ENCODE data around the gene CTSS.

CTSS gene

DNA sequence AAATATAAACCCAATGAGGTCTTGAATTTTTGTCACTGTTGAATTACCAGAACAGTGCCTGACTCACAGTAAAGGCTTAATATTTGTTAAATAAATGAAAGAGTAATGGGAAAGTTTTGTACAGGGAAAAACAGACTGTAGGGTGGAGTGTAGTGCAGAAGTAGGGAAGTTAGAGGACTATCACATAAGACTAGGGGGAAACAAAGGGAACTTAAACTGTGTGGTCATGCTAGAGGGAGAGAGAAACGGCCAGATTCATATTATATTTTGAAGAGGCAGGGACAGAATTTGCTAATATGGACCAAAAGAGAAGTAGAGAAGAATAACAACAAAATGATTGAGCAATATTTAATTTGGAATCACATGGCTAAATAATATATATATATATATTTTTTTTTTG, 27.6 kb upstream of the CTSS start:
- H3K4me3 ChIP-seq (ENCODE audit: low read depth, low read length) = no peak overlapping the region
- in situ Hi-C loops (cut with HindIII; ENCODE audit: low sequenced_read_pairs) = no loop called here
- TF ChIP-seq, protein P1, sequence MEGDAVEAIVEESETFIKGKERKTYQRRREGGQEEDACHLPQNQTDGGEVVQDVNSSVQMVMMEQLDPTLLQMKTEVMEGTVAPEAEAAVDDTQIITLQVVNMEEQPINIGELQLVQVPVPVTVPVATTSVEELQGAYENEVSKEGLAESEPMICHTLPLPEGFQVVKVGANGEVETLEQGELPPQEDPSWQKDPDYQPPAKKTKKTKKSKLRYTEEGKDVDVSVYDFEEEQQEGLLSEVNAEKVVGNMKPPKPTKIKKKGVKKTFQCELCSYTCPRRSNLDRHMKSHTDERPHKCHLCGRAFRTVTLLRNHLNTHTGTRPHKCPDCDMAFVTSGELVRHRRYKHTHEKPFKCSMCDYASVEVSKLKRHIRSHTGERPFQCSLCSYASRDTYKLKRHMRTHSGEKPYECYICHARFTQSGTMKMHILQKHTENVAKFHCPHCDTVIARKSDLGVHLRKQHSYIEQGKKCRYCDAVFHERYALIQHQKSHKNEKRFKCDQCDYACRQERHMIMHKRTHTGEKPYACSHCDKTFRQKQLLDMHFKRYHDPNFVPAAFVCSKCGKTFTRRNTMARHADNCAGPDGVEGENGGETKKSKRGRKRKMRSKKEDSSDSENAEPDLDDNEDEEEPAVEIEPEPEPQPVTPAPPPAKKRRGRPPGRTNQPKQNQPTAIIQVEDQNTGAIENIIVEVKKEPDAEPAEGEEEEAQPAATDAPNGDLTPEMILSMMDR (IDR thresholded peaks at IDR 0.05; ENCODE audit: low read depth, low read length, missing control alignments) = no peak
- no peak for DNase-seq (ENCODE audit: low read depth)

DNA sequence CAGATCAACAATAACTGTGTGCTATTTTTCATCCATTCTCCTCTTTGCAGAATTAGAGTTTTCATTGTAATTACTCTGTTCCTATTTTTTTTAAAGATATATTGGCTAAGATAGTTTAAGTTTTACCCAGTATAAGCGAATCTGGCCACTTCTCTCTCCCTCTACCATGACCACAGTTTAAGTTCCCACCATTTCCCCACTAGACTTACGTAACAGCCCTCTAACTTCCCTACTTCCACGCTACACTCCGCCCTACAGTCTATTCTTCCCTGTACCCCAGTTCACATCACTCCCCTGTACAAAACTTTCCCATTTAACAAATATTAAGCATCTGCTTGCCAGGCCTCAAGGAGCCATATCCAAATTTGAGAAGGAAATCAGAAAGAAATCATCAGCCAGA, 26.0 kb upstream of the CTSS start:
- TF ChIP-seq, protein P1 (IDR thresholded peaks at IDR 0.05; ENCODE audit: low read depth, low read length, missing control alignments) = no peak

DNA sequence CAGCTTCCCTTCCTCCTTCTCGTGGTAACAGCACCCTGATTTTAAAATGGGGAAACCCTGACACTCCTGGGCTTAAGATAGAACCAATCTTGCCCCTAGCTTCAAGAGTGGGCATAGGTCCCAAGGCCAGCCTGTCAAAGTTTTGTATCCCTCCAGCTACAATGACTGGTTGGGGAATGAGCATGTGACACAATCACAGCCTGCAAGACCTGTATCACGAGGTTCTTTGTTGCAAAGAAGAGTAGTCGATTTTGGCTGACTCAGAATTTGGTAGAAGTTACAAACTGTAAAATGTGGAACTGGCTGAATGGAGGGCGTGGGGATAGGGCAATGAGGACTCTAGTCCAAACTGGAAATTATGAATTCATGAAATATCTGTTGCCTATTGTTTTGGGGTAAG, 23.8 kb upstream of the CTSS start:
- no peak overlapping the region for H3K4me3 ChIP-seq (ENCODE audit: low read depth, low read length)
- DNase-seq (ENCODE audit: low read depth) = no peak
- in situ Hi-C loops (cut with HindIII; ENCODE audit: low sequenced_read_pairs) = no loop called here
- TF ChIP-seq, protein P1 (IDR thresholded peaks at IDR 0.05; ENCODE audit: low read depth, low read length, missing control alignments) = no peak

More for the DNA sequence above, 26.0 kb upstream of the CTSS start:
- H3K4me3 ChIP-seq (ENCODE audit: low read depth, low read length) = no peak overlapping the region
- DNase-seq (ENCODE audit: low read depth) = no peak
- in situ Hi-C loops (cut with HindIII; ENCODE audit: low sequenced_read_pairs) = no loop called here

DNA sequence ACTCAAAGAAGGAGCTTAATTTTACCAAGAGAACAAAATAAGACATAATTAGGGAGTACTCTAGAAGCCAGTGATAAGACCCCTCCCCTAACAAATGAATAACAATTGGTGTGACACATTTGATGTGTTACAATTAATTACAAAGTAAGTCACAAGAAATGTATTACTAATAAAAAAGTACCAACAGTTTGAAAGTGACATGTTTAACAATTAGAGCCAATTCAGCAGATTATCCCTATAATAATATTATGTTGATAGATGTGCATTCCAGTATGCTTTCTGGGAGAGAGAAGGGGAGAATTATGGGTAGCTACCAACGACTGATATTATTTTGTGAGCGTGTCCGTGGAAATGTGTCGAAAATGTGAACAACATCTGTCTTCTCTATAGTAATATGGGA, 23.4 kb upstream of the CTSS start:
- in situ Hi-C loops (cut with HindIII; ENCODE audit: low sequenced_read_pairs) = no loop called here
- DNase-seq (ENCODE audit: low read depth) = no peak
- TF ChIP-seq, protein P1 (IDR thresholded peaks at IDR 0.05; ENCODE audit: low read depth, low read length, missing control alignments) = no peak
- H3K4me3 ChIP-seq (ENCODE audit: low read depth, low read length) = no peak overlapping the region

DNA sequence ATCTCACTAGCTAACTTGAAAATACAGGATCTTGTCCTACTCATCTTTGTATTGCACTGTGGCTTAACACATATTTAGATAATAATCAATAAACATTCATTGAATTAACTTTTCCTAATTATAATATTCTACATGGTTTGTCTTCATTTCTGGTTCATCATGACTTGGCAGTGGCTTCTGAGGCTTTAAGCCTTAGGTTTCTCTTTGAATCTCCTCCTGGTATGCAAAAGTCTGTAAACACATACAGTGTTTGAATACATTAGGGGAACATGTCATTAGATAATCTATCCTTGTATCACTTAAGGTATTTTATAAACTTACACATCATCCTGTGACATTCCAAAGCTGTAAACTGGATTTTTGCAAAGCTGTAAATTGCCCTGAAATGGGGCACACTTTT, 21.9 kb upstream of the CTSS start:
- DNase-seq (ENCODE audit: low read depth) = no peak
- H3K4me3 ChIP-seq (ENCODE audit: low read depth, low read length) = no peak overlapping the region
- TF ChIP-seq, protein P1 (IDR thresholded peaks at IDR 0.05; ENCODE audit: low read depth, low read length, missing control alignments) = no peak
- in situ Hi-C loops (cut with HindIII; ENCODE audit: low sequenced_read_pairs) = no loop called here

DNA sequence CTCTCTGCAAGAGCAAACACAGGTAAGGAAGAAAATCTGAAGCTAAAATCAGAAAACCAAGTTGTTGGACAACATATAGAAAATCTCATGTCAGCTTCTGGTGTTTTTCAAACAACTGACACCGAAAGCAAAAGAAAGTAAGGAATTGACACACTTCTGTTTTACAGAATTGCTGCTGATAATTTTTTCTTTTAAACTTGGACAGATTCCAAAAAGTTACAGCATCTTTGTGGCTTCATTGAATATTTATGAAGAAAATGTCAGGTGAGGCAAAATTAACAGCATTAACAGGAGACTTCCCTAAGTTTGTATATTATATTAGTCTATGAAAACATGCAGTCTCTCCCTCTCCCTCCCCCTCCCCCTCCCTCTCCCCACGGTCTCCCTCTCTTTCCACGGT, 14.9 kb upstream of the CTSS start:
- TF ChIP-seq, protein P1 (IDR thresholded peaks at IDR 0.05; ENCODE audit: low read depth, low read length, missing control alignments) = no peak
- no peak for DNase-seq (ENCODE audit: low read depth)
- H3K4me3 ChIP-seq (ENCODE audit: low read depth, low read length) = no peak overlapping the region
- in situ Hi-C loops (cut with HindIII; ENCODE audit: low sequenced_read_pairs) = no loop called here

DNA sequence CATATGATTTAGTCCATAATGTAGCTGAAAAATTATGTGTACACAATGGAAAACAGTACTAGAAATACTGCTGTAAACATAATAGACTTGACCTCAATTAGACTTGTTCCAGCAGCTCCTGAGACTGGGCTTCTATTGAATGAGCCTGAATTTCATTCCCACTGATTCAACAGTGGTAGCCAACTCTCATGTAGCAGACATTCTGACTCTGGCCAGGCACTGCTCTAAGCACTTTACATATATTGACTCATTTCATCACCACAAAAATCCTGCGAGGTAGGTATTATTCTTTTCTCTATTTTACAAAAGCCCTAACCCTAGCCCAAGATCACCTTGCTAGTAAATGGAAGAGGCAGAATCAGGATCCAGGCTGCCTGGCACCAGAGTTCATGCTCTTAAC, 12.8 kb upstream of the CTSS start:
- in situ Hi-C loops (cut with HindIII; ENCODE audit: low sequenced_read_pairs) = no loop called here
- no peak overlapping the region for H3K4me3 ChIP-seq (ENCODE audit: low read depth, low read length)
- DNase-seq (ENCODE audit: low read depth) = no peak
- TF ChIP-seq, protein P1 (IDR thresholded peaks at IDR 0.05; ENCODE audit: low read depth, low read length, missing control alignments) = no peak
